ENCODE results near the gene FREM1.
A peak's percentile ranks its signal among the peaks of the same experiment; 100 is the strongest.
"Not testable (repeated sequence)": the region's sequence is repeated elsewhere in the genome, so short reads cannot be mapped to it uniquely, and the experiment has no call there.

FREM1 gene

DNA sequence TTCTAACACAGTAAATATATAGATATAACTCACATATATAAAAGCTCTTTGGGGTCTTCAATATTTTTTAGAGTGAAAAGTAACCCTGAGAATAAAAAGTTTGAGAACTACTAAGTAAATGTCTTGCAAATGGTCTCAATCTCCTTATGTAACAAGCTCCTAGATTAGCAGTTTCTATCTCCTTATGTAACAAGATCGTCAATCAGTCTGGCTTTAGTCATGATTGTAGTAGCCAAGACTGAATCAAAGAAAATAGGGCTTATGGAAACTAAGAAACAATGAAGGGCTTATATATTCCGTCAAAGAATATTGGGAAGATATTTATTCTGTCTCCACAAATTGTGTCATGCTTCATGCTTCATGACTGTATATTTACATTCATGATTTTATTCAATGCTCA, 22.4 kb upstream of the FREM1 start:
- no peaks in the 10 kb centered on the region for H3K9me3 ChIP-seq (ENCODE audit: low read length)

DNA sequence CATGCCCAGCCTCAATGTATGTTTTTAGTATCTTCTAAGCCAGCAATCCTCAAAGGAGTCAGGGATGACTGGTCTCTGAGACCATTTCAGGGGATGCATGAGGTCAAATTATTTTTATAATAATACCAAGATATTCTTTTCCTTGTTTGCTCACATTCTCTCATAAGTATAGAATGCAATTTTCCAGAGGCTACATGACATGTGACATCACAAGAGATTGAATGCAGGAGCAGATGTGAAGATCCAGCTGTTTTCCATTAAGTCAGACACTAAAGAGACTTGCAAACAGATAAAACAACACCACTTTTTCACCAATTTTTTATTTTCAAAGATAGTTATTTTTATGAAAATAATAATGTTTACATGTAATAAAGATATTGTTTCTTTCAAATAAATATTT, 22.0 kb upstream of the FREM1 start:
- Histone ChIP-seq H3K27ac (ENCODE audit: low read depth, low read length) (no peak overlapping the region), H3K36me3 (ENCODE audit: insufficient read depth, low read length) (no peaks in the 10 kb centered on the region), H3K9me3 (ENCODE audit: low read length) (no peaks in the 10 kb centered on the region)

More for the DNA sequence above, 22.4 kb upstream of the FREM1 start:
- H3K27ac ChIP-seq (ENCODE audit: low read depth, low read length): no peak overlapping the region
- H3K36me3 ChIP-seq (ENCODE audit: insufficient read depth, low read length): no peaks in the 10 kb centered on the region
- H3K27me3 ChIP-seq (ENCODE audit: control insufficient read depth in 1 of 2, insufficient read depth in 2 of 2, low read length in 2 of 2): no peaks in the 10 kb centered on the region
- H3K9ac ChIP-seq (ENCODE audit: low read length): no peak overlapping the region
- peaks cover 18% of the 10 kb centered on the region for H3K4me1 ChIP-seq (ENCODE audit: insufficient read depth, low read length)
- H3K4me3 ChIP-seq (ENCODE audit: low read depth in 1 of 2, low read length in 2 of 2): no peak overlapping the region

DNA sequence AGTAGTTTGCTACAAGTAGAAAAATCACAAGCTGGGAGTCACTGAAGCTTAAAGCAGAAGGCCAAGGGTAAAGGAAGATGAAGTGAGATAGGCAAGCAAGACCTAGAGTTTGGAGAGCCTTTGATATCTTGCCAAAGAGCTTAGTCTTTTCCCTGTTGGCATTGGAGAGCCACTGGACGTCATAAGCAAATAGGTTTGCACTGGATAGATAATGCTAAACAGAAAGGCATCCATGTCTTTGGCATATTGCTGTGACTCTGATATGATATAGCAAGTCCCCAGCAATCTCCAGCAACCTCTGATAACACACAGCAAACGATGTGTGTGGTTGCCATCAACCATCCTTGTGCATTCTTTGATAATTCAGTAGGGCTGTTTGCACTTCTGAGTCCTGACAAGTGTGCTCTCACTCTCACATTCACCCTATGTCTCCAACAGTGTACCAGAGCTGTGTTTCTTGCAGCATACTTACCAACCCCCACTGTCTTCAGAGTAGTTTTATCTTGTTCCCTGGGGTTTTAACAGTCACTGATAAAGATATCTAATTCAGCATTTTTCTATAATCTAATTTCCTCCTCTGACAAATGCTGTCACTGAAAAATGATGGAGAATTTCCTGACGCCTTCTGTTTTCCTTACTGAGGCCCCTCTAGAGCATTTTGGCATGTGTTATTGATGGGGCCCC, 16.9 kb upstream of the FREM1 start:
- H3K9ac ChIP-seq (ENCODE audit: low read length): no peak overlapping the region
- no peak overlapping the region for H3K27ac ChIP-seq (ENCODE audit: low read depth, low read length)
- no peaks in the 10 kb centered on the region for H3K9me3 ChIP-seq (ENCODE audit: low read length)
- no peaks in the 10 kb centered on the region for H3K27me3 ChIP-seq (ENCODE audit: control insufficient read depth in 1 of 2, insufficient read depth in 2 of 2, low read length in 2 of 2)
- H3K36me3 ChIP-seq (ENCODE audit: insufficient read depth, low read length): no peaks in the 10 kb centered on the region
- H3K4me3 ChIP-seq (ENCODE audit: low read depth in 1 of 2, low read length in 2 of 2): no peak overlapping the region
- no peaks in the 10 kb centered on the region for H3K4me1 ChIP-seq (ENCODE audit: insufficient read depth, low read length)

More for the DNA sequence above, 22.0 kb upstream of the FREM1 start:
- H3K27me3 ChIP-seq (ENCODE audit: control insufficient read depth in 1 of 2, insufficient read depth in 2 of 2, low read length in 2 of 2): no peaks in the 10 kb centered on the region
- no peak overlapping the region for H3K9ac ChIP-seq (ENCODE audit: low read length)
- H3K4me3 ChIP-seq (ENCODE audit: low read depth in 1 of 2, low read length in 2 of 2): no peak overlapping the region
- H3K4me1 ChIP-seq (ENCODE audit: insufficient read depth, low read length): peaks cover 18% of the 10 kb centered on the region

DNA sequence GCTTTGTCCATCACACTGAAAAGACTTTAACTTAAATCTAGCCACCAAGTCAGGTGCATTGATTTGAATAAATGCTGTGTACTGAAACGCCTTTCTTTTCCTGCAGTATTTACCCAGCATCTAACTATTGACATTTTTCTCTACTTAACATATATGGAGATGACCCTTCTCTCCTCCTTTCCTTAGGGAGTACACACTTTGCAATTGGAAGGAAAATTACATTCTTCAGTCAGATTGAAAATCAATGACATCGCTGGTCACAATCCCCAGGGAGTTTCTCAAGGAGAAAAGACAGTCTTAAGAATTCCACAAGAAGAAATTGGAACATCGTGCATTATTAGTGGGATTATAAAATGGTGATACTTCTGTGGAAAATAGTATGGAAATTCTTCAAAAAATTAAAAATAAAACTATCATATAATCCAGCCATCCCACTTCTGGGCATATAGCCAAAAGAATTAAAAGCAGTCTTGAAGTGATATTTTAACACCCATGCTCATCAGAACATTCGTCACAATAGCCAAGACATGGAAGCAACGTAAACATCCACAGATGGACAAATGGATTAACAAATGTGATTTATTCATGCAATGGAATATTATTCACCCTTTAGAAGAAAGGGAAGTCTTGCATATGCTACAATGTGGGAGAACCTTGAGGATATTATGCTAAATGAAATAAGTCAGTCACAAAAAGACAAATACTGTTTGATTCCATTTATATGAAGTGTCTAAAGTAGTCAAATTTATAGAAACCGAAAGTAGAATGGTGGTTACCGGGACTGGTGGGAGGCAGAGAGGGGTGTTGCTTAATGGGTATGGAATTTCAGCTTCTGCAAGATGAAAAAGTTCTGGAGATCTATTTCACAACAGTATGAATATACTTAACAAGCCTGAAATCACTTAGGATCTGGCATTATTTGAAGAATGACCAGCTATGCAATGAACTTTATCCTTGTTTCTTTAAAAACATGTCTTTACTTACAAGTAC, 14.3 kb upstream of the FREM1 start:
- Histone ChIP-seq H3K27me3 (ENCODE audit: control insufficient read depth in 1 of 2, insufficient read depth in 2 of 2, low read length in 2 of 2) (no peaks in the 10 kb centered on the region), H3K36me3 (ENCODE audit: insufficient read depth, low read length) (no peaks in the 10 kb centered on the region), H3K27ac (ENCODE audit: low read depth, low read length) (no peak overlapping the region), H3K9me3 (ENCODE audit: low read length) (no peaks in the 10 kb centered on the region), H3K4me1 (ENCODE audit: insufficient read depth, low read length) (no peaks in the 10 kb centered on the region), H3K4me3 (ENCODE audit: low read depth in 1 of 2, low read length in 2 of 2) (peak overlapping the region in 1 of 2 donors; percentile 6), H3K9ac (ENCODE audit: low read length) (no peak overlapping the region)

DNA sequence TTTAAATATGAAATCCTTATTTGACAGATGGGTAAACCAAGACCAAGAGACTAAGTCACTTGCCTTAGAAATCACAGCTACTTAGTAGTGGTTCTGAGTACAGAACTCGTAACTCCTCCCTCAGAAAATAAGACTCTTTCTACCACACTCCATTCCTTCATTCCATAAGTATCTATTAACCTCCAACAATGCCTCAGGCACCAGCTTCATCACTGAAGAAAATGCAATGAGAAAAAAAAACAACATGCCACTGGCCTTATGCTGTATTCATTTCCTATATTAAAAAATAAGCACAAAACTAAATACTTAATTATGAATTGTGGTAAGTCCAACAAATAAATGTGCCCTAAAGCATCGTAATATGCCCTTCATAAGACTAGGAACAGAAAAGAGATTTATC, 13.5 kb upstream of the FREM1 start:
- no peak overlapping the region for H3K9ac ChIP-seq (ENCODE audit: low read length)
- H3K9me3 ChIP-seq (ENCODE audit: low read length): no peaks in the 10 kb centered on the region
- no peaks in the 10 kb centered on the region for H3K36me3 ChIP-seq (ENCODE audit: insufficient read depth, low read length)
- H3K4me3 ChIP-seq (ENCODE audit: low read depth in 1 of 2, low read length in 2 of 2): no peak overlapping the region
- H3K27me3 ChIP-seq (ENCODE audit: control insufficient read depth in 1 of 2, insufficient read depth in 2 of 2, low read length in 2 of 2): no peaks in the 10 kb centered on the region
- H3K27ac ChIP-seq (ENCODE audit: low read depth, low read length): no peak overlapping the region
- H3K4me1 ChIP-seq (ENCODE audit: insufficient read depth, low read length): no peaks in the 10 kb centered on the region

DNA sequence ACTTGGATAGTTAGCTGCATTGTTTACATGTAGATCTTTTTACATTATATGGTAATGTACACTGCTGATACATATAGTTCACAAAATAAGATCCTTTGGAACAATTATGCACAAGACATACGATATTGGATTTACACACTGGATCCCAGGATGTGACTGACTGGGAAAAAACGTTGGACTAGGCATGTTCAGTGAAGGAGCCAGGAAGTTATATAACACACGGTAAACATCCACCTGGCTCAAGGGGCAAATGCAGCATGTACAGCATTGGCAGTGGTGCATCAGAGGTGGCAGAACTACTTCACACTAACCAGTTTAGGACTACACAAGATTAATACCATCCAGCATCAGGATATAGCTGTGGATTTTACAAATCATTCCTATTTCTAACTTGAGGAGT, 10.6 kb upstream of the FREM1 start:
- H3K4me1 ChIP-seq (ENCODE audit: insufficient read depth, low read length); H3K9ac ChIP-seq (ENCODE audit: low read length); H3K4me3 ChIP-seq (ENCODE audit: low read depth in 1 of 2, low read length in 2 of 2); H3K27me3 ChIP-seq (ENCODE audit: control insufficient read depth in 1 of 2, insufficient read depth in 2 of 2, low read length in 2 of 2); H3K9me3 ChIP-seq (ENCODE audit: low read length); H3K36me3 ChIP-seq (ENCODE audit: insufficient read depth, low read length); H3K27ac ChIP-seq (ENCODE audit: low read depth, low read length): not testable (repeated sequence)

DNA sequence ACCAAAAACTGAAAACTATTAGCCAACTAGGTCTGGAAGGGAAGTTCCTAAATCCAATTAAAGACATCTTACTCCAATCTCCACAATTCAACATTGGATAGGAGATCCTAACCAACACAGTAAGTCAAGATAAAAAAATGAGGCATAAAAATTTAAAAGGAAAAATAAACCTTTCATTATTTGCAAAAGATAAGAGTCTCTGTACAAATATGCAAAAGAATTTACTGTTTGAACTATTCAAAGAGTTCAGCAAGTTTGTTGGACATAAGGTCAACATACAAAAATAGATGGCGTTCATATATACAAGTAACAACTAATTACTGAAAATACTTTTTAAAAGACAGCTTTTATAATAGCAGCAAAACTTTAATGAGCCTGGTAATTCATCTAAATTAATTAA, 3.1 kb upstream of the FREM1 start:
- Histone ChIP-seq H3K4me1 (ENCODE audit: insufficient read depth, low read length) (peaks cover 11% of the 10 kb centered on the region), H3K27me3 (ENCODE audit: control insufficient read depth in 1 of 2, insufficient read depth in 2 of 2, low read length in 2 of 2) (no peaks in the 10 kb centered on the region), H3K9me3 (ENCODE audit: low read length) (no peaks in the 10 kb centered on the region), H3K4me3 (ENCODE audit: low read depth in 1 of 2, low read length in 2 of 2) (no peak overlapping the region), H3K9ac (ENCODE audit: low read length) (no peak overlapping the region), H3K27ac (ENCODE audit: low read depth, low read length) (no peak overlapping the region), H3K36me3 (ENCODE audit: insufficient read depth, low read length) (no peaks in the 10 kb centered on the region)

DNA sequence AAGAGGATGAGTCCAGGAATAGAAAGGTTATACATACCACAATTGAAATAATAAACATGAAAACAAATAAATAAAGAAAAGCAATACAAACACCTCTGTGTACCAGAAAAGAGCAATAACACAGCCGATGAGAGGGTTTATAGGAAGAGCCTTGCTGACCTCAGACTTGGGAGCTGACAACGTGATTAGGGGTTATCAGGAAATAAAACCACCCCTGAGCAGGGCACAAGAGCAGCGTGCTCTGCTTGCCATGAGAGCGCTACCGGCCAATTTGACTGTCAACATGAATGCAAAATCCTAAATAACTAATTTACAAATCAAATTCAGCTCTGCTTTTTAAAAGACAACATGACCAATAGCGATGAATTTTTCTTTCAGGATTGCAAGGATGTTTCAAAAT, 2.6 kb upstream of the FREM1 start:
- H3K36me3 ChIP-seq (ENCODE audit: insufficient read depth, low read length): no peaks in the 10 kb centered on the region
- H3K4me1 ChIP-seq (ENCODE audit: insufficient read depth, low read length): peaks cover 16% of the 10 kb centered on the region
- no peaks in the 10 kb centered on the region for H3K9me3 ChIP-seq (ENCODE audit: low read length)
- H3K4me3 ChIP-seq (ENCODE audit: low read depth in 1 of 2, low read length in 2 of 2): no peak overlapping the region
- H3K27ac ChIP-seq (ENCODE audit: low read depth, low read length): no peak overlapping the region
- H3K27me3 ChIP-seq (ENCODE audit: control insufficient read depth in 1 of 2, insufficient read depth in 2 of 2, low read length in 2 of 2): no peaks in the 10 kb centered on the region
- no peak overlapping the region for H3K9ac ChIP-seq (ENCODE audit: low read length)

DNA sequence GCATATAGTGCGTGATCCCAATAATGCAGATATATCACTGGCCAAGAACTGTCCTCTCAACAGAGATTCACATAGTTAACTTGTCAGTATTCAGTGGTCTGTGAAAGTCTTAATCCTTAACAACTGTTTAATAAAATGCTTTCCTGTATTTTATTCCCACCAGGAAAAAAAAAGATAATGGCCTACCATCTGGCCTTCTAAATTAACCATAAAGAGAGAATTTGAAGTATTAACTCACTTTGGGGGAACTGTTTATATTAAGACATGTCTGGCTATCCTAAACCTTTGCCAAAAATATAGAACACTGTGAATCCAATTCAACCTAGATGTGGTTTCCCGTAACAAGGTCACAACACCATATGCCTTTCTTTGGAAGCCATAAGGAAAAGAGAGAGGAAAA, 818 bp upstream of the FREM1 start:
- Histone ChIP-seq H3K27me3 (ENCODE audit: control insufficient read depth in 1 of 2, insufficient read depth in 2 of 2, low read length in 2 of 2) (no peaks in the 10 kb centered on the region), H3K27ac (ENCODE audit: low read depth, low read length) (no peak overlapping the region), H3K9ac (ENCODE audit: low read length) (peak overlapping the region; percentile 62), H3K36me3 (ENCODE audit: insufficient read depth, low read length) (no peaks in the 10 kb centered on the region), H3K4me1 (ENCODE audit: insufficient read depth, low read length) (peaks cover 34% of the 10 kb centered on the region), H3K9me3 (ENCODE audit: low read length) (no peaks in the 10 kb centered on the region), H3K4me3 (ENCODE audit: low read depth in 1 of 2, low read length in 2 of 2) (no peak overlapping the region)

DNA sequence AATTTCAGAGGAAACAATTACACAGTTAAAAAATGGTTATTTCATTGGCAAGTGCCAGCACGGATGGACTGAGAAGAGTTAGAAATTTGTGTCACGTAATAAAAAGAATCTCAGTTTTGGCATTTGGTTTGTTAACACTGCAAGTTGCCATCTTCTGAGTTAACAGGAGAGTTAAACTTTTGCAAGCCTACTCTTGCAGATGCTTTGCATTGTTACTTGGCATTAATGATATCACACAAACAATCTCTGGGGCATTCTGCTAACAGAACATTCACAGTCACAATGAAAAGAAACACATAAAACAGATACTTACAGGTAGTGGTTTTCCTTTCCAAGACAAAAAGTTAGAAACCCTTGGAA, 647 bp downstream of the FREM1 start:
- Histone ChIP-seq H3K36me3 (ENCODE audit: insufficient read depth, low read length) (no peaks in the 10 kb centered on the region), H3K27ac (ENCODE audit: low read depth, low read length) (peak overlapping the region; percentile 71), H3K27me3 (ENCODE audit: control insufficient read depth in 1 of 2, insufficient read depth in 2 of 2, low read length in 2 of 2) (no peaks in the 10 kb centered on the region), H3K9me3 (ENCODE audit: low read length) (no peaks in the 10 kb centered on the region), H3K9ac (ENCODE audit: low read length) (peak overlapping the region; percentile 62), H3K4me1 (ENCODE audit: insufficient read depth, low read length) (peaks cover 48% of the 10 kb centered on the region), H3K4me3 (ENCODE audit: low read depth in 1 of 2, low read length in 2 of 2) (peak overlapping the region; percentile 38 to 85)

DNA sequence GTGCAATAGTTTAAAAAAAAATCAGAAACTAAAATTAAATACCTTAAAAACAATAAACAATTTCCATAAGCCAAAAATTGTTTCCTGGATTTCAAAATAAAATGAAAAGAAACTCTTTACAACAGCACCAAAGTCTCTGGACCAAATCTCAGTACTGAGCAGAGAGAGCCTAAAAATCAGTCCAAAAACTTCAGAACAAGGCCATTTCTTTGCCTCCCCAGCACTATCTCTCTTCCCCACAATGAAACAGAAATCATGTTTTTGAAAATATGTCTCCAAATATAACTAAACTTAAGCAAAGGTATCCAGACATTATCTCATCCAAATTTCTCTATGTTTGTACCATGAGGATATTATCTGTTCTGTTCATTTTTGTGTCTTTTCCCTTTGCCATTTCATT, 1.0 kb downstream of the FREM1 start:
- Histone ChIP-seq H3K4me3 (ENCODE audit: low read depth in 1 of 2, low read length in 2 of 2) (peak overlapping the region; percentile 38 to 85), H3K36me3 (ENCODE audit: insufficient read depth, low read length) (no peaks in the 10 kb centered on the region), H3K27ac (ENCODE audit: low read depth, low read length) (peak overlapping the region; percentile 71), H3K27me3 (ENCODE audit: control insufficient read depth in 1 of 2, insufficient read depth in 2 of 2, low read length in 2 of 2) (no peaks in the 10 kb centered on the region), H3K4me1 (ENCODE audit: insufficient read depth, low read length) (peaks cover 52% of the 10 kb centered on the region), H3K9ac (ENCODE audit: low read length) (peak overlapping the region; percentile 62), H3K9me3 (ENCODE audit: low read length) (no peaks in the 10 kb centered on the region)
